Ishikawa (cell line): ENCODE measurements around the gene ZBTB12.

Experiments
- CEBPB ChIP-seq: IDR thresholded peaks from 2 replicates; pipeline ENCODE4 v1.6.1; 2012
- CREB1 ChIP-seq: IDR thresholded peaks from 2 replicates; pipeline ENCODE4 v1.6.1; 2012; ENCODE audit warnings: low read depth
- EGR1 ChIP-seq: IDR thresholded peaks from 2 replicates; pipeline ENCODE4 v1.6.1; 2012
- EP300 ChIP-seq: IDR thresholded peaks from 2 replicates; pipeline ENCODE4 v1.6.1; 2012; ENCODE audit warnings: borderline replicate concordance
- FOXM1 ChIP-seq: IDR thresholded peaks from 2 replicates; pipeline ENCODE4 v1.6.1; 2012; ENCODE audit warnings: low read depth, borderline replicate concordance
- MAX ChIP-seq: IDR thresholded peaks from 2 replicates; pipeline ENCODE4 v1.6.1; 2012
- NFIC ChIP-seq: IDR thresholded peaks from 2 replicates; pipeline ENCODE4 v1.6.1; 2012
- RAD21 ChIP-seq: IDR thresholded peaks from 2 replicates; pipeline ENCODE4 v1.6.1; 2012; ENCODE audit warnings: low read depth
- TAF1 ChIP-seq: IDR thresholded peaks from 2 replicates; pipeline ENCODE4 v1.6.1; 2012; ENCODE audit warnings: low read depth, mild to moderate bottlenecking
- TCF12 ChIP-seq: IDR thresholded peaks from 2 replicates; pipeline ENCODE4 v1.6.1; 2012; ENCODE audit warnings: low read depth
- TEAD4 ChIP-seq: IDR thresholded peaks from 2 replicates; pipeline ENCODE4 v1.6.1; 2012
- YY1 ChIP-seq: IDR thresholded peaks from 2 replicates; pipeline ENCODE4 v1.6.1; 2012; ENCODE audit warnings: low read depth
- ZBTB7A ChIP-seq: IDR thresholded peaks from 2 replicates; pipeline ENCODE4 v1.6.1; 2012; ENCODE audit warnings: low read depth
- TF ChIP-seq, protein P1 (sequence below): IDR thresholded peaks from 2 replicates; pipeline ENCODE4 v1.6.1; 2012
- TF ChIP-seq, protein P2 (sequence below): IDR thresholded peaks from 2 replicates; pipeline ENCODE4 v1.6.1; 2012; ENCODE audit warnings: low read depth, mild to moderate bottlenecking

Gene ZBTB12

GRCh38 chr6:31874084-31874670 is 27.7 kb downstream of the ZBTB12 start:
- TF ChIP-seq, protein P1, sequence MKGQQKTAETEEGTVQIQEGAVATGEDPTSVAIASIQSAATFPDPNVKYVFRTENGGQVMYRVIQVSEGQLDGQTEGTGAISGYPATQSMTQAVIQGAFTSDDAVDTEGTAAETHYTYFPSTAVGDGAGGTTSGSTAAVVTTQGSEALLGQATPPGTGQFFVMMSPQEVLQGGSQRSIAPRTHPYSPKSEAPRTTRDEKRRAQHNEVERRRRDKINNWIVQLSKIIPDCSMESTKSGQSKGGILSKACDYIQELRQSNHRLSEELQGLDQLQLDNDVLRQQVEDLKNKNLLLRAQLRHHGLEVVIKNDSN: no peak
- TF ChIP-seq FOXM1 (no peak), MAX (no peak), CEBPB (no peak), TEAD4 (no peak), NFIC (no peak), TAF1 (no peak), RAD21 (no peak), EGR1 (no peak), YY1 (no peak), CREB1 (no peak), TCF12 (no peak), EP300 (no peak), ZBTB7A (no peak)
- TF ChIP-seq, protein P2, sequence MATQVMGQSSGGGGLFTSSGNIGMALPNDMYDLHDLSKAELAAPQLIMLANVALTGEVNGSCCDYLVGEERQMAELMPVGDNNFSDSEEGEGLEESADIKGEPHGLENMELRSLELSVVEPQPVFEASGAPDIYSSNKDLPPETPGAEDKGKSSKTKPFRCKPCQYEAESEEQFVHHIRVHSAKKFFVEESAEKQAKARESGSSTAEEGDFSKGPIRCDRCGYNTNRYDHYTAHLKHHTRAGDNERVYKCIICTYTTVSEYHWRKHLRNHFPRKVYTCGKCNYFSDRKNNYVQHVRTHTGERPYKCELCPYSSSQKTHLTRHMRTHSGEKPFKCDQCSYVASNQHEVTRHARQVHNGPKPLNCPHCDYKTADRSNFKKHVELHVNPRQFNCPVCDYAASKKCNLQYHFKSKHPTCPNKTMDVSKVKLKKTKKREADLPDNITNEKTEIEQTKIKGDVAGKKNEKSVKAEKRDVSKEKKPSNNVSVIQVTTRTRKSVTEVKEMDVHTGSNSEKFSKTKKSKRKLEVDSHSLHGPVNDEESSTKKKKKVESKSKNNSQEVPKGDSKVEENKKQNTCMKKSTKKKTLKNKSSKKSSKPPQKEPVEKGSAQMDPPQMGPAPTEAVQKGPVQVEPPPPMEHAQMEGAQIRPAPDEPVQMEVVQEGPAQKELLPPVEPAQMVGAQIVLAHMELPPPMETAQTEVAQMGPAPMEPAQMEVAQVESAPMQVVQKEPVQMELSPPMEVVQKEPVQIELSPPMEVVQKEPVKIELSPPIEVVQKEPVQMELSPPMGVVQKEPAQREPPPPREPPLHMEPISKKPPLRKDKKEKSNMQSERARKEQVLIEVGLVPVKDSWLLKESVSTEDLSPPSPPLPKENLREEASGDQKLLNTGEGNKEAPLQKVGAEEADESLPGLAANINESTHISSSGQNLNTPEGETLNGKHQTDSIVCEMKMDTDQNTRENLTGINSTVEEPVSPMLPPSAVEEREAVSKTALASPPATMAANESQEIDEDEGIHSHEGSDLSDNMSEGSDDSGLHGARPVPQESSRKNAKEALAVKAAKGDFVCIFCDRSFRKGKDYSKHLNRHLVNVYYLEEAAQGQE: no peak

DNA sequence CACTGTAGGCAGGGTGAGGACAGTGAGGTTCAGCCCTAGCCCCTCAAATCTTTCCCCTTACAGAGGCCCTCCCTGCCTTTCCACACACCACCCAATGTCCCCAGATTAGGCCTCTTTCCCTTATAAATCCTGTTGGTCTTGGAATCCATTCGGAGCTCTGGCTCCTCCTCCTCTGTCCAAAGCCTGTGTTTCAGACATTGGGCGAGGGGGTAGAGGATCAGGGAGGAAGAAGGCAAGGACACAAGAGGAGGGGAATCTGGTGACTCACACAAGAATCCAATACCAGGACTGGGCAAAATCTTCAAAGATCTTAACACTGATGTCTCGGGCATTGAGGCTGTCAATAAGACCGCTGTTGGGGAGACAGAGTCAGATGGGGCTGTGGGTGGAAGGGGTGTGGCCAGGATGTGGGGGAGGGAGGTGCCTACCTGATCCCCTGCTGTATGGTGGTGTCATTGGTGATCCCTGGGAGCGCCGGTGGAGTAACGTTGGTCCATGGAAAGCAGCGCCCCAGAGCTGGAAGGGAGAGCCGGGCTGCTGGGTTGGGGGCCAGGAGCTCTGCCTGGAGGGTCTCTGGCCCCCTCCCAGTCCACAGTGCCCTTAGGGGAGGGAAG is 30.7 kb downstream of the ZBTB12 start:
- TF ChIP-seq YY1 (no peak), ZBTB7A (no peak), FOXM1 (no peak), RAD21 (no peak), MAX (no peak), TAF1 (no peak), CREB1 (no peak), CEBPB (no peak), TCF12 (no peak), NFIC (no peak), EGR1 (no peak), TEAD4 (no peak), EP300 (no peak)
- TF ChIP-seq, protein P2: no peak
- TF ChIP-seq, protein P1: no peak

DNA sequence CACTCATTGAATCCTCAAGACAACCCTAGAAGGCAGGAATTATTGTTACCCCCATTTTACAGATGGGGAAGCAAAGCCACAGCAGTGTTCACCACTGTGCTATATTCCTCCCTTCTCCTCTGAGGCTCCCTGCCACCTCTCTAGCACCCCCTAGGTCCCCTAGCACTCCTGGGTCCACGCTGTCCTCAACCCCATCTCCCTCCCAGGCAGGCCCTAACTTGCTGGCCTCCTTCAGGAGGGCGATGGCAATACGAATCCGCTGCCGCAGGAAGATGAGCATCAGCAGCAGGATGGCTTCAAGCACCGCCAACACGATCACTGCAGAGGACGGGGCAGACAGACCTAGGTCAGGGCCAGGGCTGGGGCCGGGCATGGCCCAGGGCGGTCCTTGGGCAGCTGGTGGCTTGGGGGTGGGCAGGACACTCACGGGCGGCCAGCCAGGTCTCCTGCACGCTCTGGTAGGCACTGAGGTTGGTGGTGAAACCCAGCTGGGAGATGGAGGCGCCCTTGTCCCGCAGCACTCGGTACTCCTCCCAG is 31.4 kb downstream of the ZBTB12 start:
- TF ChIP-seq TEAD4 (no peak), CEBPB (no peak), TAF1 (no peak), CREB1 (no peak), YY1 (no peak), NFIC (no peak)
- TF ChIP-seq, protein P1: no peak

DNA sequence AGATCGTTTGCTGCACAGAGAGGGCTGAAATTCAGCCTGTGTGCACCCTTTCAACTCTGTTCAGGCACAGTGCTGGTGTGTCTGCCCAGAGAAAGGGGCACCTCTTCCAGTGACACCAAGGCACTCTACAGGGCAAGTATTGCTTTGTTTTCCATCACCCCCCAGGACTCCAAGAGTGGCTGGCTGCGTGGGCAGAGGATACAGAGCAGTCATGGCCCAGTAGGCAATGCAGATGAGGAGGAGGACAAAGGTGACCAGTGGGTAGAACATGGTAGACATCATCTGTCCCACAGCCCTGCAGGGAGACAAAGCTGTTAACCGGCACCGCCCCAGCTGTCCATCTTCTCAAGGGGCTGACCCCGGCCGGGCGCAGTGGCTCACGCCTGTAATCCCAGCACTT is 32.5 kb downstream of the ZBTB12 start:
- TF ChIP-seq, protein P1: no peak
